GM18508 (cell line): ENCODE data around the gene ECPAS.
"Not testable (repeated sequence)": the region's sequence is repeated elsewhere in the genome, so short reads cannot be mapped to it uniquely, and the experiment has no call there.

ENCODE experiments used
- ATAC-seq: cut with Tn5 transposase; IDR thresholded peaks from one replicate; pipeline ENCODE4 v1.9.1; 2021; ENCODE audit warnings: moderate number of reproducible peaks; ENCODE audit not compliant: insufficient read depth, unreplicated experiment

The ECPAS gene

GRCh38 chr9:111481885-111482636, 2.1 kb downstream of the ECPAS start:
- no peak for ATAC-seq

GRCh38 chr9:111477677-111478076, 6.5 kb downstream of the ECPAS start:
- ATAC-seq: no peak

- no peak for ATAC-seq
These were observed 9.0 kb downstream of the ECPAS start for GRCh38 chr9:111475195-111475594.

- no peak for ATAC-seq
These were observed 9.8 kb downstream of the ECPAS start for GRCh38 chr9:111474385-111474784.

GRCh38 chr9:111467778-111468367, 16.3 kb downstream of the ECPAS start:
- no peak for ATAC-seq

- ATAC-seq: no peak
These were observed 21.1 kb downstream of the ECPAS start for GRCh38 chr9:111463048-111463447.

- ATAC-seq: no peak
These were observed 25.8 kb downstream of the ECPAS start for GRCh38 chr9:111458139-111459009.

GRCh38 chr9:111456529-111456928, 27.7 kb downstream of the ECPAS start:
- no peak for ATAC-seq

GRCh38 chr9:111455638-111456037, 28.5 kb downstream of the ECPAS start:
- ATAC-seq: no peak

- no peak for ATAC-seq
These were observed 29.4 kb downstream of the ECPAS start for GRCh38 chr9:111454751-111455150.

- no peak for ATAC-seq
These were observed 32.6 kb downstream of the ECPAS start for GRCh38 chr9:111451570-111451969.

GRCh38 chr9:111450124-111450523, 34.1 kb downstream of the ECPAS start:
- no peak for ATAC-seq

- ATAC-seq: no peak
These were observed 34.5 kb downstream of the ECPAS start for GRCh38 chr9:111449705-111450104.

- not testable (repeated sequence) for ATAC-seq
These were observed 38.4 kb downstream of the ECPAS start for GRCh38 chr9:111445799-111446198.

- no peak for ATAC-seq
These were observed 40.7 kb downstream of the ECPAS start for GRCh38 chr9:111443454-111443853.

- no peak for ATAC-seq
These were observed 41.7 kb downstream of the ECPAS start for GRCh38 chr9:111442360-111443027.

- no peak for ATAC-seq
These were observed 44.0 kb downstream of the ECPAS start for GRCh38 chr9:111440226-111440625.

GRCh38 chr9:111438541-111439235, 45.5 kb downstream of the ECPAS start:
- ATAC-seq: no peak

- no peak for ATAC-seq
These were observed 47.6 kb downstream of the ECPAS start for GRCh38 chr9:111436571-111436970.

- no peak for ATAC-seq
These were observed 51.1 kb downstream of the ECPAS start for GRCh38 chr9:111433082-111433481.
